Measurements from ENCODE around the gene BEST1. TPM values are rescaled to one million over a fixed set of nuclear protein-coding genes. Genes with fewer than 3 reads are reported as not detected.
"Not testable (repeated sequence)": the region's sequence is repeated elsewhere in the genome, so short reads cannot be mapped to it uniquely, and the experiment has no call there.

The BEST1 gene
- total RNA-seq, 4 donors from 2014 or later = 0.40 to 3.7 (median 2.6) TPM

DNA sequence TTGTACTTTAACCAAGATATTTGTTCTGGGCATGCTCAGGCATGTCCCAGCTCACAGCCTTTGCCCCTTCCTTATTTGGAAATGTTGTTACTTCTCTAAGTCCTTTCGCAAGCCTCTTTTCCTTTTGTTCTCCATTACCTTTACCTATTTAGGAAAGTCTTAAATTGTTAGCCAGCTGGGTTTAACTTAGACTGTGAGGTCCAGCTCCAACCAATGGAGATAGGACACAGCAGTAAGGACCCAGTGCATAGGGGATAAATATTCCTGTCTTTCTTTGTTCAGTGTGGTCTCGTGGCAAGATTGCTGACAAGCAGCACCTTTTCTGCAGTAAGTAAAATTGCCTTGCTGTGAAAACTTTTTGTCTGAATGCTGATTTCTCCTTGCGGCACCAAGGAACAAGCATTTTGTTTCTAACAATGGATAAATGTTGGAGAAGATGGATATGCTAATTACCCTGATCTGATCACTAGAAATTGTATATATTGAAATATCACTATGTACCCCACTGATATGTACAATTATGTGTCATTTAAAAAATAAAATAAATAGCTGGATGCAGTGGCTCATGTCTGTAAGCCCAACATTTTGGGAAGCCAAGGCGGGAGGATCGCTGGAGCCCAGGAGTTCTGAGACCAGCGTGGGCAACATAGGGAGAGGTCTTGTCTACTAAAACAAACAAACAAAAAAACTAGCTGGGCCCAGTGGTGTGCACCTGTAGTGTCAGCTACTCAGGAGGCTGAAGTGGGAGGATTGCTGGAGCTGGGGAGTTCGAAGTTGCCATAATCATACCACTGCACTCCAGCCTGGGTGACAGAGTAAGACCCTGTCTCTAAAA lies 49.2 kb downstream of the BEST1 start:
- H3K4me1 ChIP-seq = peaks cover 4 to 21% (median 15%) of the 10 kb centered on the region in 4 donors
- no peaks in the 10 kb centered on the region for H3K27me3 ChIP-seq
- in situ Hi-C loops (cut with MboI; ENCODE audit: low pct_ligation_motif_present in 1 of 4, low pct_unique_long_range_greater_than_20kb in 1 of 4, low sequenced_read_pairs in 3 of 4) = no loop called here
- H3K27ac ChIP-seq = no peak overlapping the region
- 91 to 97% methylated on average over 5 to 7 of the region's 7 CpGs for WGBS, 2 donors (ENCODE audit: low coverage in 1 of 2)
- peaks cover 5 to 6% of the 10 kb centered on the region in 2 donors for H3K9me3 ChIP-seq
- intact Hi-C loops (cut with DNase I; ENCODE audit: low total_unique reads) = no loop called here
- H3K36me3 ChIP-seq = no peaks in the 10 kb centered on the region
- TF ChIP-seq POLR2AphosphoS5 (IDR thresholded peaks at IDR 0.05) = no peak
- no peak for TF ChIP-seq POLR2A (IDR thresholded peaks at IDR 0.05)
- TF ChIP-seq, protein P1, sequence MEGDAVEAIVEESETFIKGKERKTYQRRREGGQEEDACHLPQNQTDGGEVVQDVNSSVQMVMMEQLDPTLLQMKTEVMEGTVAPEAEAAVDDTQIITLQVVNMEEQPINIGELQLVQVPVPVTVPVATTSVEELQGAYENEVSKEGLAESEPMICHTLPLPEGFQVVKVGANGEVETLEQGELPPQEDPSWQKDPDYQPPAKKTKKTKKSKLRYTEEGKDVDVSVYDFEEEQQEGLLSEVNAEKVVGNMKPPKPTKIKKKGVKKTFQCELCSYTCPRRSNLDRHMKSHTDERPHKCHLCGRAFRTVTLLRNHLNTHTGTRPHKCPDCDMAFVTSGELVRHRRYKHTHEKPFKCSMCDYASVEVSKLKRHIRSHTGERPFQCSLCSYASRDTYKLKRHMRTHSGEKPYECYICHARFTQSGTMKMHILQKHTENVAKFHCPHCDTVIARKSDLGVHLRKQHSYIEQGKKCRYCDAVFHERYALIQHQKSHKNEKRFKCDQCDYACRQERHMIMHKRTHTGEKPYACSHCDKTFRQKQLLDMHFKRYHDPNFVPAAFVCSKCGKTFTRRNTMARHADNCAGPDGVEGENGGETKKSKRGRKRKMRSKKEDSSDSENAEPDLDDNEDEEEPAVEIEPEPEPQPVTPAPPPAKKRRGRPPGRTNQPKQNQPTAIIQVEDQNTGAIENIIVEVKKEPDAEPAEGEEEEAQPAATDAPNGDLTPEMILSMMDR (IDR thresholded peaks at IDR 0.05) = no peak
- TF ChIP-seq EP300 (IDR thresholded peaks at IDR 0.05; ENCODE audit: low read depth) = no peak
- H3K4me3 ChIP-seq = no peak overlapping the region
- no peak for DNase-seq

DNA sequence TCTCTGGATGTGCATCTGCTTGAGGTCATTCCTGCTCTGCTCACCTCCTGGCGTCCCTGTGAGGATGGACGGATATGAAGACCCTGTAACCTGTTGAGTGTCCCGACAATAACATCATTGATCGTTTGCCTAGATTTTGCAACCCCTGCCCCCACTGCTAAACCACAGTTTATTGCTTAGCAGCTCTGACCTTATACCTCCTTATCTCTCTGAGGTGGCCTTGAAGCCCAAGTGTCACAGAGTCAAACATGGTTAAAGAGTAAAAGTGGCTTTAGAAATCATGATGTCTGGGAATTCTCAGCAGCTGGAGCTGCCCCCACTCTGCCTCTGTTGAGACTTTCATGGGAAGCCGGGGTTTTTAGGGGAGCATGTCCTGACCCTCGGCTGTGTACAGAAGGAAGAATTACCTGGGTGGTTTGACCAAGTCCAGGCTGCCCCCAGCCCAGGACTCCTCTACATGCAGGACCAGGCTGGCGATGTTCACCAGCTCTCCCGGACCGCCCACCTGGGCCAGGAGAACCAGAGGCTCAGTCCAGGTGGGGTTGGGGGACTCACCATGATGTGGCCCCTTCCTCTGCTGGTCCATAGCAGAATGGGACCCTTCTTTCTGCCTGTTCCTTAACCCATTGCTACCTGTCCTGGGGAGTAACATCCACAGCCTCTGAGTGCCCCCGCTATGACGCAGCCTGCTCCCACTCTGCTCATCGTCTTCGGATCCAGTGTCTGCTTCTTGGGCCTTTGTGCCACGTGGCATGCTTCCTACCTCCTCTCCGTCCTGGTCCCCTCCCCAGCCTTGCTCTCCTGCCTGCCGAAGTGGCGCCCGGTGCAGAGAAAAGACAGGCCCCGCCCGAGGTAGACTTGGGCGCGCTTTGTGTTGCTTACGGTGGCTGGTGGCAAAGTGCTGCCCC lies 50.6 kb downstream of the BEST1 start:
- in situ Hi-C loops (cut with MboI; ENCODE audit: low pct_ligation_motif_present in 1 of 4, low pct_unique_long_range_greater_than_20kb in 1 of 4, low sequenced_read_pairs in 3 of 4) (no loop called here), intact Hi-C loops (cut with DNase I; ENCODE audit: low total_unique reads) (no loop called here)
- H3K36me3 ChIP-seq = no peaks in the 10 kb centered on the region
- peaks cover 4 to 27% (median 15%) of the 10 kb centered on the region in 4 donors for H3K4me1 ChIP-seq
- WGBS, 2 donors (ENCODE audit: low coverage in 1 of 2) = 87 to 100% methylated on average over 2 to 23 of the region's 23 CpGs
- DNase-seq = no peak
- no peak overlapping the region for H3K4me3 ChIP-seq
- TF ChIP-seq EP300 (IDR thresholded peaks at IDR 0.05; ENCODE audit: low read depth) = no peak
- TF ChIP-seq POLR2A (IDR thresholded peaks at IDR 0.05) = no peak
- no peak for TF ChIP-seq POLR2AphosphoS5 (IDR thresholded peaks at IDR 0.05)
- TF ChIP-seq, protein P1 (IDR thresholded peaks at IDR 0.05) = no peak
- peak overlapping the region in 3 of 4 donors; percentile 55 to 67 (median 61) for H3K27ac ChIP-seq
- H3K27me3 ChIP-seq = no peaks in the 10 kb centered on the region
- peaks cover 5 to 6% of the 10 kb centered on the region in 2 donors for H3K9me3 ChIP-seq

DNA sequence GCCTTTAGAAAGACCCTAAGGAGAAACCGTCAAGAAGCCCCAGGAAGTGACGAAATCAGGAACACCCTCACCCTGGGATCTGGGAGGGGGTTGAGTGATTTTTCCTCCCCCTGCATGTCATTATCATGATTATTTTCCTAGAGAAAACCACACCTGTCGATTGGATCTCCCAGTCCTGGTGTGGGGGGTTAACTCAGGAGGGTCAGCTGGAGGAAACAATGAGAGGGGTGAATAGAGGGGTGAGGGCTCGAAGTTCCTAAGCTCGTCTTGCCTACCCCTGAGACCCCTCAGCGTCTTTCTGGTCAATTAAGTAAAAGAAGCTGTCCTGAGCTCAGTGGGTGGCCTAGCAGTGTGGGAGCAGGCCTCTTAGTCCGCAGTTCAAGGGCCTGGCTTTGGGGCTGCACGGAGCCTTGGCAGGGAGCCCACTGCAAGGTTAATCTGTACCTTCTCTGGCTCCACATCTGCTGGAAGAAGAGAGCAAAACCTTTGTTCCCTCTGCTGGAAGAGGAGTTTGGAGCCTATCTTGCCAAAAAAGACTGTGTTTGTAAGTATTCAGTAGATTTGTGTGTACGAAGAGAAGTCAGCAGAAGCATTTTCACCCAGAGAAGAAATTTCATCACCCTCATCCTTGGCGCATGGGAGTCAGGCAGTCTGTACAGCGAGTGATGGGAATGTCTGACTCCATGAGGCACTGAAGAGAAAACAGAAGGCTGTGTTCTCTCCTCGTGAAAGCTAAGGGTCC lies 51.5 kb downstream of the BEST1 start:
- peak; percentile 73 for DNase-seq
- 23 to 54% methylated on average over 8 to 12 of the region's 12 CpGs for WGBS, 2 donors (ENCODE audit: low coverage in 1 of 2)
- in situ Hi-C loops (cut with MboI; ENCODE audit: low pct_ligation_motif_present in 1 of 4, low pct_unique_long_range_greater_than_20kb in 1 of 4, low sequenced_read_pairs in 3 of 4) (no loop called here), intact Hi-C loops (cut with DNase I; ENCODE audit: low total_unique reads) (no loop called here)
- Histone ChIP-seq H3K27me3 (no peaks in the 10 kb centered on the region), H3K27ac (peak overlapping the region; percentile 35 to 67 (median 58)), H3K36me3 (no peaks in the 10 kb centered on the region), H3K4me1 (peaks cover 4 to 27% (median 15%) of the 10 kb centered on the region in 4 donors), H3K9me3 (peaks cover 5 to 6% of the 10 kb centered on the region in 2 donors), H3K4me3 (no peak overlapping the region)
- TF ChIP-seq POLR2A (IDR thresholded peaks at IDR 0.05) (no peak), EP300 (IDR thresholded peaks at IDR 0.05; ENCODE audit: low read depth) (no peak)
- TF ChIP-seq, protein P1 (IDR thresholded peaks at IDR 0.05) = no peak

DNA sequence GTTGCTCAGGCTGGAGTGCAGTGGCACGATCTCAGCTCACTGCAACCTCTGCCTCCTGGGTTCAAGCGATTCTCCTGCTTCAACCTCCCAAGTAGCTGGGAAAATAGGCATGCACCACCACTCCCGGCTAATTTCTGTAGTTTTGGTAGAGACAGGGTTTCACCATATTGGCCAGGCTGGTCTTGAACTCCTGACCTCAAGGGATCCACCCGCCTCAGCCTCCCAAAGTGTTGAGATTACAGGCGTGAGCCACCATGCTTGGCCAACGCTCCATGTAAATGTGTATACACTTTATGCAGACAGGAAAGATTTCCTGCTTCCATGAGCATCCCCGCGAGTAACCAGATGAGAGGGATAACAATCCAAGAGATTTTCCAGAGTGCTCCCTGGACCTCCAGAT lies 52.1 kb downstream of the BEST1 start:
- DNase-seq; H3K4me3 ChIP-seq; intact Hi-C loops (cut with DNase I; ENCODE audit: low total_unique reads); H3K36me3 ChIP-seq; in situ Hi-C loops (cut with MboI; ENCODE audit: low pct_ligation_motif_present in 1 of 4, low pct_unique_long_range_greater_than_20kb in 1 of 4, low sequenced_read_pairs in 3 of 4); H3K9me3 ChIP-seq; H3K27me3 ChIP-seq: not testable (repeated sequence)
- 90 to 93% methylated on average over 2 to 8 of the region's 8 CpGs for WGBS, 2 donors (ENCODE audit: low coverage in 1 of 2)
- H3K27ac ChIP-seq = peak overlapping the region in 3 of 4 donors; percentile 55 to 67 (median 61)
- peaks cover 4 to 27% (median 15%) of the 10 kb centered on the region in 4 donors for H3K4me1 ChIP-seq
